ENCODE results near the gene DOCK6.
"Not testable (repeated sequence)": the region's sequence is repeated elsewhere in the genome, so short reads cannot be mapped to it uniquely, and the experiment has no call there.

The DOCK6 gene

DNA sequence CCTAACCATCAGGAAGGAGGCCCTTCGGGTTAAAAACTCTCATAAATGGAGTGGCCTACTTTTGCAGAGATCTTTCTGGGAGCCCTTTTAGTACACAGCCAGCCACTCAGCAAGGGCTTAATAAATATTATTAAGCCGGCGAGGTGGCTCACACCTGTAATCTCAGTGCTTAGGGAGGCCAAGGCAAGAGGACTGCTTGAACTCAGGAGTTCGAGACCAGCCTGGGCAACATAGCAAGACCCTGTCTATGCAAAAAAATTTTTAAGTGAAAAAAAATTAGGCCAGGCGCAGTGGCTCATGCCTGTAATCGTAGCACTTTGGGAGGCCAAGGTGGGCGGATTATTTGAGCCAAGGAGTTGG, 64.2 kb downstream of the DOCK6 start:
- no peak for DNase-seq (ENCODE audit: extremely low read depth in 1 of 2, low read depth in 1 of 2)

DNA sequence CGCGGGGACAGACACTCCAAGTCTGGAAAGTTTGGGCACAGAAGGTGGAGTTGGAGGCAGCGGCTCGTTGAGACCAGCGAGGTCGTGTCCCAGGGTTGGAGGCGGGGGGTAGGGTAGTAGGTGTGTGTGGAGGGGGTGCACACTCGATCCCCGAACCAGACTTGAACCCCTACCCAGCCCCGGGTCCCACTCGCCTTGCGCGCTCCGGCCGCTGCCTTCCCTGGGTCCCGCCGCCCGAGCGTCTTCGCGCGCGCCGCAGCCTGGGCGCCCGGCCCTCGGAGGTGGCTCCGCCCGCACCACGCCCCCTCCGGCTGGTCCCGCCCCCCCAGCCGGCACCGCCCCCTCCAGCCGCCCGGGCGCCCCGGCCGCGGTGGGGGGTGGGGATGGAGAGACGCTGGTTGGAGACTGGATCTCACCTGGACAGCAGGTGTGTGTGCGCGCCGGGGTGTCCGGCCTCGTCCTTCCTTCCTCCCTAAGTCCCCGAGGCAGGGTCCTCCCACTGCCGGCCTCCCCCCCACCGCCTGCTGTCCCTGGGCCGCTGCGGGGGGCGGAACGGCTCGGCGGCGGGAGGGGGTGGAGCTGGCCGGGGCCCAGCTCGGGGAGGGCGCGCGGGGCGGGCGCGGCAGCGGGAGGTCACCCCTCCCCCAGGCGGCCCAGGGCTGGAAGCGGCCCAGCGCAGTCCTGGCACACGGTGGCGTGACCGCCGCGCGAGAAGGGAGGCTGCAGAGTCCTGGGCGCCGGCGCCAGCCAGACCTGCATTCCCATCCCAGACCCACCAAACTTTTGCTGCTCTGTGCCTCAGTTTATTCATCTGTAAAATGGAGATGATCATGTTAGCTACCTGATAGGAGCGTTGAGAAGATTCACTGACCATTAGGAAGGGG, 64.8 kb downstream of the DOCK6 start, which contains the start of gene KANK2:
Gene KANK2 (minus strand): TSS at position 255 of the 884 bp plus-strand sequence. CDS start 3,034 bp downstream, outside the sequence.
- DNase-seq (ENCODE audit: extremely low read depth in 1 of 2, low read depth in 1 of 2): peak; percentile 12 to 65

DNA sequence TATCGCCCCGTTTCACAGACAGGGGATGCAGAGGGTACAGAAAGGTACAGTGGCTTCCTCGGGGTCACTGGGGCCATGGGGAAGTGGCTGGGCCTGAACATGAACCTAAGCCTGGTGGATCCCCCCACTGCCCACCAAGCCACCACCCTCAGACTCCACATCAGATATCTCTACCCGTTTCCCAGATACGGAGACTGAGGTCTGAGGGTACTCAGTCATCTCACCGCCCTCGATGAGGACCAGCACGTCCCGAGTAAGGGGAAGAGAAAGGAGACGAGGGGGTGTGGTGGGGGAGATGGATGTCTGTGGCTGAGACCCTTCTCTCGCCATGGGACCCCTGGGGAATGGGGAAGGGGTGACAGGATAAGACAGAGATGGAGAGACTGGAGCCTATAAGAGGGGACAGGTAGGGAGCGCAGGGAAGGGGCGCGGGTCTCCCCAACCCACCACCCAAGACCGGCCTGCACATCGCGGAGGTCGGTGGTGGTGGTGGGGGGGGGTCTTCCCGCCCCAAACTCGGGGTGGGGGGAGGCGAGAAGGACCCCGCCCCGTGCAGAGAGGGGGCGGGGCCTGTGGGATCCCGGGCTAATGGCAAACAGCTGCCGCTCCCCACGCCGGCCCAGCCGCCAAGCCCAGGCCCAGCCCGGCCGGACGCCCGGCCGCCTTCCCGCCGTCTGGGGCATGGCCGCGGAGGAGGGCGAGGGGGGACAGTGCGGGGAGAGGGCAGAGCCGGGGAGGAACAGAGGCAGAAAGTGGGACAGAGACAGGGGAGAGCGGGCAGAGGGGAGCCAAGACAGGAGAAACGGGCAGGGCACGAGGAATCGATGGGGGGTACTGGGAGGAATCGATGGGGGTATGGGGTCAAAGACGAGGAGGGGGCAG, 65.7 kb downstream of the DOCK6 start:
- no peak for DNase-seq (ENCODE audit: extremely low read depth in 1 of 2, low read depth in 1 of 2)

DNA sequence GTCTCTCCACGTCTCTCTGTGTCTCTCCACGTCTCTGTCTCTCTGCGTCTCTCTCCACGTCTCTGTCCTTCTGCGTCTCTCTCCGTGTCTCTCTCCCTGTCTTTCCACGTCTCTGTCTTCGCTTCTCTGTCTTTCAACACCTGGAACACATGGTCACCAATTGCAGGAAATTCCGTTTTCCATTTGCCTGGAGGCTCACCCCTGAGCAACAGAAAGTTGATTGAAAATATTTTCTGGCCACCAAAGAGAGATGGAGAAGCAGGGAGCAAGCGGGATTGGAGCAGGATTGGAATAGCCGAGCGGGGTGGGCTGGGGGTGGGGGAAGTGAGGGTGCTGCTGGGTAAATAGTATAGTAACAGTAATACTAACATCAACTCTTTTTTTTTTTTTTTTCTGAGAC, 66.6 kb downstream of the DOCK6 start:
- no peak for DNase-seq (ENCODE audit: extremely low read depth in 1 of 2, low read depth in 1 of 2)

DNA sequence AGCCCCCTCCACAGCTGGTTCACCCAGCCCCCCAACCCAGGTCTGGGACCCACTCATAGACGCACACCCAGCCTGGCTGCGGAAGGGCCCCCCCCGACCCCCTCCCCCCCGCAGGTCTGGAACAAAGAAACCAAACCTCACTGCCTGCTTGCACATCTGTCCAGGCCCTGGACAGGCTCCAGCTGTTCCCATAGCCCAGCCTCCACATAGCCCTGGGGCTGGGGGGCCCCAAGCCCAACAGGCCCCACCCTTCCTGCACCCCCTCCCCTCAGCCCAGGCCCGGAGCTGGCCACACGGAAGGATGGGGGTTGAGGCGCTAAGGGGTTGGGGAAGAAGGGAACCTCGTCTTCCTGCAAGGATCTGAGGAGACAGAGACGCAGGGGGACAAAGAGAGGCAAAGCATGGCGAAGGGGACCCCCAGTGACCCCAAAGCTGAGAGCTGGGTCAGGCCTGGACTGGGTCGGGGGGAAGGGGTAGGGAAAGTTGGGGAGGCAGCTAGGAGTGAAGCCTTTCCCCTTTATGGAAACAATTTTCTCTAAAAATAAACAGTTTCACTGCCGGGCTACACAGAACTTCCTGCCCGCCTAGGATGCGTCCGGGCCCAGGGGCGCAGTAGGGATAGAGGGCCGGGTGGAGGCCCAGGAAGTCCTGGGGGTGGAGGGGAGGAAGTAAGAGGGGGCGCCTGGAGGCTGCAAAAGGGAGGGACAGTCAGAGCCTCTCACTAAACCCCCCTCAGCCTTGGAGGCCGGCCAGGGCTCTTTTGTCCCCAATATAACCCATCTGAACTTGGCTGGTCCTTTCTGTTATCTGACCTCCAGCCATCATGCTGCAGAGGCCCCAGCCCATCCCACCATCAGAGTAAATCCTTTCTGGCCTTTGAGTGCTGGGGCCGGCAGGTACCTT, 67.4 kb downstream of the DOCK6 start:
- no peak for DNase-seq (ENCODE audit: extremely low read depth in 1 of 2, low read depth in 1 of 2)

DNA sequence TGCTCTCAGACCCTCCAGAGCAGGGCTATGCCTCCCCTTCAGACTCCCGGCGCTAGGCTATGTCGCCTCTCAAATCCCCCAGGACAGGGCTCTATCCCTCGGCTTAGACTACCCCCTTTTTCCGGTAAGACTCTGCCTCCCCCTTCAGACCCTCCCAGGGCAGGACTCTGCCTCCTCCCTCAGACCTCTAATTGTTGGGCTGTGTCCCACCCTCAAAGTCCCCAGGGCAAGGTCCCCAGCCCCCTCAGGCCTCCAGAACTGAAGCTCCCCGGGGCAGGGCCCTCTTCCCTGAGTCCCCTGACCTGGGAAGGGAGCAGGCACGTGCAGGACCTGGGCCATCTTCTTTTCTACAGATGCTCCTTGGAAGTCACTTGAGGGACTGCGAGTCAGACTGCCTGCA, 68.2 kb downstream of the DOCK6 start:
- no peak for DNase-seq (ENCODE audit: extremely low read depth in 1 of 2, low read depth in 1 of 2)

DNA sequence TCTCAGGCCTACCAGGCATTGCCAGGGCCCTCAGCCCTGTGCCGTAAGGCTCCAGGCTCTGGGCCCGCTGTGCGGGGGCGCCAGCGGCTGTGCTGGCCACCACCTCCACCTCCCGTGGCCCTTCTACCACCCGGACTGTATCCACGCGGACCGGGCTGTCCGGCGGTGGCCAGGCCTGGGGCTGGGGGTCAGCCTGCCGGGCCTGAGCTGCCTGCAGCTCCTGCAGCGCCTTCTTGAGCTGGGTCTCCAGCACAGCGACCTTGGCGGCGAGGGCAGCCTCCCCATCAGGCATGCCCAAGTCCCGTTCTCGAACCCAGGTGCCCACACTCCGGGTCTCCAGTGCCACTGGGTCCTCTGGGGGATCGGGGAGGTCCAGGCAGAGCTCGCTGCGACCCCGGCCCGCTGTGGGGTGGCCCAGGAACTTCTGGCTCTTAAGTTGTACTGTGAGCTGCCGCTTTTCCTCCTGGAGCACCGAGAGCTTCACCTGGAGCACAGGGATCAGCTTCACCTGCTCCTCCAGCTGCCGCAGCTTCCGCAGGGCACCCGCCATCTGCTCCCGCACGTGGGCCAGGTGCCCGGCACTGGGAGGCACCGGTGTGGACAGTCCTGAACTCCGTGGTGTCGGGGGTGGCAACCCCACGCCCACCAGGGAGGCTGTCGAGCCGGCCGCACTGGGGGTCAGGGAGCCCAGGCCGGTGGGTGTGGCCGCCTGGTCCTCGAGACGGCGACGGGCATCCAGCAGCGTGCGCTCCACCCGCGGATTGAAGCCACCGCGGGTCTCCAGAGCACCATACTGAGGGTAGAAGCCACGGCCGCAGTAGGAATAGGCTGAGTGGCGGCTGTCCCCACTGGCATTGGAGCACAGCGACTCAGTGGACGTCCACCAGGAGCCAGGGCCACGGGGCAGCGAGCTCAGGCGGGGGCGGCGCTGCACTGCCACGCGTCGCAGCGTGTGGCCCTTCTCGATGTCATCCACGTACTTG, 69.1 kb downstream of the DOCK6 start:
- DNase-seq (ENCODE audit: extremely low read depth in 1 of 2, low read depth in 1 of 2): no peak

DNA sequence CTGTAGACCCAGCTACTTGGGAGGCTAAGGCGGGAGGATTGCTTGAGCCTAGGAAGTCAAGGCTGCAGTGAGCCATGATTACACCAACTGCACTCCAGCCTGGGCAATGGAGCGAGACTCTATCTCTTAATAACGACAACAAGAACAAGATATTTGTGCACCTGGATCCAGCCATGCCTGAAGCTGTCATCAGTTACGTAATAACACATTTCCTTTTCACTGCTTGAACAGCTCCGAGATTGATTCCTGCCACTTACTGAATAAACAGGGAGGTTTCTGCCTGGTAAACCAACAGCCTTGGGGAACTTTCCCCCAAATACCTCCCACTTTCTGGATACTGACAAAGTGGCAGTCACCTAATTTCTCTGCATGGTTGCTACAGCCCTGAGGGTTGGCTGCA, 70.4 kb downstream of the DOCK6 start:
- DNase-seq (ENCODE audit: extremely low read depth in 1 of 2, low read depth in 1 of 2): no peak

DNA sequence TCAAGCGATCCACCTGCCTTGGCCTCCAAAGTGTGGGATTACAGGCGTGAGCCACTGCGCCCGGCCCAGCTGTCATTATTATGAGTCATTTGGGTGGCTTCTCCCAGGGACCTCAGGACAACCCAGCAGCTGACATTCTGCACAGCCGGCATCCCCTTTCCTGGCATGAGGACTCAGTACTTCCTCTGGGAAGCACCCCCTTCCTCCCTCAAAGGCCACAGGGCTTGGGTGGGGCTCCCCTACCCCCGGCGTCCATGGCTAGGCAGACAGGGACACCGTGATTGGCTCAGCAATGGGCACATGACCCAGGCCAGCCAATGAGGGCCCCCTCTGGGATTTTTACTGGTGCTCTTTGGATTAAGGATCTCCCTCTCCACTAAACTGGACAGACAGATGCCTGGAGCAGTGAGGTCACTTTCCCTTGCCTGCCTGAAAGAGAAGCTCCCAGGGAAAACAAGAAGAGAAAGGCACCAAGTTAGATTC, 71.0 kb downstream of the DOCK6 start:
- DNase-seq (ENCODE audit: extremely low read depth in 1 of 2, low read depth in 1 of 2): no peak

DNA sequence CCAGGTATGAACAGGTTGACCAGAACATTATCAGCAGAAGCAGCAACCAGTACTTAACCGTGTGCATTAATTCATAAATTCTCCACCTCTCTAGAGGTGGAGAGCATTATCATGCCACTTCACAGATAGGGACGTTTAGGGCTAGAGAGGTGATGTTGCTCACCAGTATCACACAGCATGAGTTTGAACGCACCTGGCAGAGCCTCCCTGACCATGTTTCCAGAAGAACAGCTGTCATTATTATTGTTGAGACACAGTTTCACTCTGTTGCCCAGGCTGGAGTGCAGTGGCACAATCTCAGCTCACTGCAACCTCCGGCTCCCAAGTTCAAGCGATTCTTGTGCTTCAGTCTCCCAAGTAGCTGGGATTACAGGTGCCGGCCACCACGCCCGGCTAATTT, 71.8 kb downstream of the DOCK6 start:
- no peak for DNase-seq (ENCODE audit: extremely low read depth in 1 of 2, low read depth in 1 of 2)

DNA sequence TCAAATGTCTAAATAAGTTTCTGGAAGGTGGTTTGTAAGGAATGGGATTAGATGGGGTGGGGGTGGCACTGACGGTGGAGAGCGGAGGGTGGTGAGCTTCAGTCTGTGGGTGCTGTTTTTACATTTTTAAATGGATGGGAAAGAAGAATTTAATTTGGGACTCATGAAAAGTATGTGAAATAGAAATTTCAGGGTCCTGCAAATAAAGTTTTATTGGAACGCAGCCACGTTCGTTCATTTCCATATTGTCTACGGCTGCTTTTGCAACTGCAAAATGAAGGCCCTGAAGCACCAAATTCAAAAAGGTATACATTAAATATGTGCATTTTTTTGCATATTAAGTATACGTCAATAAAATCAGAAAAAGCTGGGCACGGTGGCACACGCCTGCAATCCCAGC, 74.9 kb downstream of the DOCK6 start:
- no peak for DNase-seq (ENCODE audit: extremely low read depth in 1 of 2, low read depth in 1 of 2)

DNA sequence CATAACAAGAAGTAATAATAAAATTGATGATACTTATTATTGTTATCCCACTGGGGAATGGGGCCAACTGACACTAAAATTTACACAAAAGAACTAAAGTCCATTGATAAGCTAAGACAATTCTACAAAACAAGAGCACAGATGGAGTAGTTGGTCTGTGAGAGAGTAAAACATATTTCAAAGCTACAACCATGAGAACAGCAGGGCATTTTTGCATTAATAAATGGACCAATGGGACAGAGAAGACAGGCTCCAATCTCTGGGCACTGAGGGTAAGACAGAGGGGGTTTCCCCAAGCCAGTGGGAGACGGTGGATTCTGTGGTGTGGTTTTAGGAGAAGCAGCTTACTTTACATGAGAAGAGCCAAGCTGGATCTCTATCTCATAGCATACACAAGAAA, 79.3 kb downstream of the DOCK6 start:
- no peak for DNase-seq (ENCODE audit: extremely low read depth in 1 of 2, low read depth in 1 of 2)

DNA sequence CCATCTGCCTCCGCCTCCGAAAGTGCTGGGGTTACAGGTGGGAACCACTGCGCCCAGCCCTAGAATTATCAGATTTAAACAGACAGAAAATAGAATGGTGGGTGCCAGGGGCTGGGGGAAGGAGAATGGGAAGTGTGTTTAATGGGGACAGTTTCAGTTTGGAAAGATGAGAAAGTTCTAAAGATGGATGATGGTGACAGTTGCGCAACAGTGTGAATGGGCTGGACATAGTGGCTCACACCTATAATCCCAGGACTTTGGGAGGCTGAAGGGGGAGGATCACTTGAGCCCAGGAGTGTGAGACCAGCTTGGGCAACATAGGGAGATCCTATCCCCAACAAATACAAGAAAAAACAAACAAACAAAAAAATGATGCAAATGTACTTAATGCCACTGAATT, 80.8 kb downstream of the DOCK6 start:
- no peak for DNase-seq (ENCODE audit: extremely low read depth in 1 of 2, low read depth in 1 of 2)

DNA sequence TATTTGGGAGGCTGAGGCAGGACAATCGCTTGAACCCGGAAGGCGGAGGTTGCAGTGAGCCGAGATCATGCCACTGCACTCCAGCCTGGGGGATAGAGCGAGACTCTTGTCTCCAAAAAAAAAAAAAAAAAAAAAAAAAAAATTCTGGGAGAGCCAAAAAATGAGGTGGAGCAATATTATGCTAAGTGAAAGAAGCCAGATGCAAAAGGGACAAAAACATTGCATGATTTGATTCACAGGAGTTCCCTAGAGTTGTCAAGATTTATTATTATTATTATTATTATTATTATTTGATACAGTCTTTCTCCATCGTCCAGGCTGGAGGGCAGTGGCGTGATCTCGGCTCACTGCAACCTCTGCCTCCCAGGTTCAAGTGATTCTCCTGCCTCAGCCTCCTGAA, 81.3 kb downstream of the DOCK6 start:
- not testable (repeated sequence) for DNase-seq (ENCODE audit: extremely low read depth in 1 of 2, low read depth in 1 of 2)

DNA sequence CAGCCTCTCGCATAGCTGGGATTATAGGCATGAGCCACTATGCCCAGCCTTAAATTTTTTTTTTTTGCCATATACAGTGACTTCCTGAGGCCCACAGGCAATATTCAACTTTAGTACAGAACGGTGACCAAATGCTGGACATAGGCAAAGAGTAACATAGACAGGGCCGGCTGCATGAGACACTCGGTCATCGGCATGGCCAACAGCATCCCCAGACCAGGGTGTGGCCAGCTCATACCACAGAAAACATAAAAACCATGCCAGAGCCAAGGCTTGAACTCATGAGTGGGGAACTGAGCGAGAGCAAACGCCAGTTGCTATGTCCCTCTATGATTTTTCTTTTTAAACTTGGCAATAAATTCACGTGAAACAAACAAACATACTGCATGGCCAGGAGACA, 82.0 kb downstream of the DOCK6 start:
- DNase-seq (ENCODE audit: extremely low read depth in 1 of 2, low read depth in 1 of 2): no peak

DNA sequence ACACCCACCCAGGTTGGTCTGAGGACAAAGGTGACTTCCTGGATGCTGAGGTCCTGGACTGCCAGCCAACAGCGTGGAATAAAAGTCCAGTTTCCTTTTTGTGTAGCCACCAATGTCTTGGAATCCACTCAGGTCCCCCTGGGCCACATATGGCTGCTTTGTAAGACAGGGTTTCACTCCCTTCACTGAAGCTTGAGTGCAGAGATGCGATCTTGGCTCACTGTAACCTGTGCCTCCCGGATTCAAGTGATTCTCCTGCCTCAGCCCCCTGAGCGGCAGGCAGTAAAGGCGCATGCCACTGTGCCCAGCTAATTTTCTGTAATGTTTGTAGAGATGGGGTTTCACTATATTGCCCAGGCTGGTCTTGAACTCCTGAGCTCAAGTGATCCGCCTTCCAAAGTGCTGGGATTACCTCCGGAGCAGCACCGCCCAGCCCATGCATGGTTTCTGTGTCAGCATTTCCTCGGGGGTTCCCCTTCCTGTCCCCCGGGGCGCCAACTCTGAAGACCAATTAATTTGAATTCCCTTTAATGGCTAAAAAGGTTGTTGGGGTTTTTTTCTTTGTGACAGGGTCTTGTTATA, 82.5 kb downstream of the DOCK6 start:
- DNase-seq (ENCODE audit: extremely low read depth in 1 of 2, low read depth in 1 of 2): no peak

DNA sequence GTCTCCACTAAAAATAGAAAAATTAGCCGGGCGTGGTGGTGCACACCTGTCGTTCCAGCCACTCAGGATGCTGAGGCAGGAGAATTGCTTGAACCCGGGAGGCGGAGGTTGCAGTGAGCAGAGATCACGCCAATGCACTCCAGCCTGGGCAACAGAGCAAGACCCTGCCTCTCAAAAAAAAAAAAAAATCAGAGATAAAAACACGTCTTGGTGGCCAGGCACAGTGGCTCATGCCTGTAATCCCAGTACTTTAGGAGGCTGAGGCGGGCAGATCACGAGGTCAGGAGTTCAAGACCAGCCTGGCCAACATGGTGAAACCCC, 83.2 kb downstream of the DOCK6 start:
- DNase-seq (ENCODE audit: extremely low read depth in 1 of 2, low read depth in 1 of 2): not testable (repeated sequence)

DNA sequence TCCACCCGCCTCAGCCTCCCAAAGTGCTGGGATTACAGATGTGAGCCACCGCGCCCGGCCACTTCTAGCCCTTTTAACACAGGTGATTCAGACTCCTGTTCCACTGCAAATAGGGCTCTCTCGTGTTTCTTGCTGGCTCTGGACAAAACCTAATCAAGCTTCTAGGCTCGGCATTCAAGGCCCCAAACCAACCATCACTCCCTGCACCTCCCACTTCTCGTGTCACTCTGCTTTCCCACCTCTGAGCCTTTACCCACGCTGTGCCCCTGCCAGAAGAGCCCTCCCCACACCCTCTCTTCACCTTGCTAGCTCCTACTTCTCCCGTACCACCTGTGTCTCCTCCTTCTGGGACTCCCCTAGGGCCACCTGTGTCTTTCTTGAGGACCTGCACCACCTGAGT, 84.7 kb downstream of the DOCK6 start:
- DNase-seq (ENCODE audit: extremely low read depth in 1 of 2, low read depth in 1 of 2): no peak

DNA sequence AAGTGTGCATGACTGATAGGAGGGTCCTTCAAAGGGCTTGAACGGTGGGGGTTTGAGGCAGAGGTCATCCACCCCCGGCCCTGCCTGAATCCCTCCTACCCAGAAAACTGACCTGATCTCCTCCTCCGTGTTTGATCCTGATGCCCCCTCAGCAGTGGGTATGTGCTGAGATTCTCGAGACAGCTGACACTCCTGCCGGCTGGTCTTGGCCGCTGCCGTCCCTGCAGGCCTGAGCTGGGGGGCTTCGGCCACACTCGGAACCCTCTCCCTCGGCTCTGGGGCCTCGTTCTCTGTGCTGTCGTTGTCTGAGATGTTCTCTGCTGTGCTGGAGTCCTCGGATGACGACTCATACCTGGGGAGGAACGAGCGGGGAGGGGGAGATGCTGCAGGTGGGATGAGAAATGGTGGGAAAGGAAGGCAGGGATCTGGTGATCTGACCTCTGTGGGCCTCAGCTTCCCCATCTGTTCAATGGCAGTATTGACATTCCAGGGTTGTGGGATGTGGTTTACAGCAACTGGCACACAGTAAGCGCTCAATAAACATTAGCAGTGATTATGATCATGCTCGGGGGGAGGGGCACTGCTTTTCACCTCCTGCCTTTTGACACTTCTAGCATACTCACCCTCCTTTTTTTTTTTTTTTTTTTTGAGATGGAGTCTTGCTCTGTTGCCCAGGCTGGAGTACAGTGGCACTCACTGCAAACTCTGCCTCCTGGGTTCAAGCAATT, 85.7 kb downstream of the DOCK6 start:
- no peak for DNase-seq (ENCODE audit: extremely low read depth in 1 of 2, low read depth in 1 of 2)
